PFSK-1 (cell line): ENCODE results near the gene PPP1R15B.

ENCODE experiments used
- POLR2AphosphoS5 ChIP-seq: IDR thresholded peaks from 2 replicates; pipeline ENCODE4 v1.6.1; 2012; ENCODE audit warnings: low read depth, mild to moderate bottlenecking, control low read depth, low read length, moderate library complexity
- REST ChIP-seq, 2 experiments: IDR thresholded peaks; 2 replicates each; pipeline versions ENCODE4 v1.6.1 to v1.8.0; 2011 to 2012; ENCODE audit warnings: low read depth in 2 of 2, low read length in 2 of 2, control low read depth in 1 of 2, inconsistent platforms in 1 of 2, mild to moderate bottlenecking in 1 of 2, moderate library complexity in 1 of 2; ENCODE audit not compliant: insufficient read depth in 1 of 2
- SIN3A ChIP-seq: IDR thresholded peaks from 2 replicates; pipeline ENCODE4 v1.6.1; 2012; ENCODE audit warnings: mild to moderate bottlenecking, low read length, moderate library complexity, borderline replicate concordance; ENCODE audit not compliant: insufficient read depth
- TAF1 ChIP-seq: IDR thresholded peaks from 2 replicates; pipeline ENCODE4 v1.6.1; 2012; ENCODE audit warnings: low read length, control low read depth, borderline replicate concordance; ENCODE audit not compliant: insufficient read depth

GRCh38 chr1:204435872-204436271, 24.3 kb upstream of the PPP1R15B start:
- no peak for TF ChIP-seq POLR2AphosphoS5
- TF ChIP-seq REST (IDR thresholded peaks at IDR 0.05; ENCODE audit: insufficient read depth in 1 of 2, low read depth in 2 of 2, low read length in 2 of 2): no peak
- TF ChIP-seq SIN3A: no peak
- no peak for TF ChIP-seq TAF1
